ENCODE measurements around the gene PTPN7. TPM values are rescaled to one million over a fixed set of nuclear protein-coding genes. Genes with fewer than 3 reads are reported as not detected.
"Not testable (repeated sequence)": the region's sequence is repeated elsewhere in the genome, so short reads cannot be mapped to it uniquely, and the experiment has no call there.

PTPN7 gene
- polyA plus RNA-seq, 1 of the 3 experiments (the other 2 are of a cell fraction), result not detected

DNA sequence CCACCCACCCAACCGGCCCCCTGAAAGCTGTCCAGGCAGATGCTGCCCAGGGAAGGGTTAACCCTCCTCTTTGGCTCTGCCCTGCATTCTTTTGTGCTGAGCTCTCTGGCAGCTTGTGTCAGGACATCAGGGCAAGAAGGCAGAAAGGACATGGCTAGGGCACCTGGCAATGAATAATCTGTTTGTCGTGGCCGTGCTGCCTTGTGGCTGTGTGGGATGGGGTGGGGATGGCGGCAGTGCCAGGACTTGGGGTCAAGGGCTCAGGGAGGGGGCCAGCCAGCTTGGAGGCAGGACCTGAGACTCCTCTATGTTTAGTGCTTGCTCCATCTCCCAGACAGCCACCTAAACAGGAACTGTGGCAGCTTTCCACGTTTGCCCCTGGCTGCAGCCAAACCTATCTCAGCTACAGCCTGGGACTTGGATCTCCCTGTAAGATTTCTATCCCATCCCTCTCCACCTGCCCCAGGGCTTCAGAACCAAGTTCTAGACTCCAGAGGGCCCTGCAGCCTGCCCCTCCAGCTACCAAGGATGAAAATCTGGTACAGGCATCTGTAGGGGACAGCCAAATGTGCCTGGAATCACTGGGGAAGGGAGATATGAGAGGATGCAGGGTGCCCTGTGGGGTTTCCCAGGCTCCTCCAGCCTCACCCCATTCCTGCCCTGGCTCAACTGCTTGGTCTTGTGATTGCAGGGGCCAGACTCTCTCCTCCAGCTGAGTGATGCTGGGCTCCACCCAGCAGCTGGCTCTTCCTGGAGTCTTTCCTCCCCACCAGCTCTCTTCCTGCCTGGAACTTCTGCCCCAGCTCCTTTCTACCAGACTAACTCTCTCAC, 47.3 kb downstream of the PTPN7 start:
- Histone ChIP-seq H3K9ac (no peak overlapping the region; the same call in 1 of the 2 replicates), H3K9me3 (no peaks in the 10 kb centered on the region), H4K20me1 (ENCODE audit: insufficient read depth) (no peaks in the 10 kb centered on the region), H3K27me3 (ENCODE audit: insufficient read depth) (no peaks in the 10 kb centered on the region), H3K4me2 (peak overlapping the region; percentile 53), H2AFZ (ENCODE audit: low read depth) (peak overlapping the region; percentile 46; the same call in 1 of the 2 replicates), H3K4me3 (ENCODE audit: low read depth in 2 of 2, low read length in 1 of 2) (no peak overlapping the region), H3F3A (replicated peaks; ENCODE audit: insufficient read depth) (no peaks in the 10 kb centered on the region), H3K79me2 (ENCODE audit: insufficient read depth) (no peaks in the 10 kb centered on the region), H3K36me3 (replicated peaks in 1 of 2; ENCODE audit: control insufficient read depth in 1 of 2, insufficient read depth in 2 of 2, low read length in 1 of 2) (no peaks in the 10 kb centered on the region), H3K27ac (ENCODE audit: low read depth in 2 of 2, low read length in 1 of 2) (peak overlapping the region in 1 of 2 experiments; percentile 1; a peak in 1 of 4 replicates), H3K9me2 (no peaks in the 10 kb centered on the region), H3K4me1 (ENCODE audit: control insufficient read depth in 1 of 2, insufficient read depth in 2 of 2, low read depth in 1 of 2, low read length in 1 of 2) (peaks cover 6 to 12% of the 10 kb centered on the region in 2 experiments; a peak in 2 of 4 replicates)
- TF ChIP-seq TAF1 (IDR thresholded peaks at IDR 0.05; ENCODE audit: borderline replicate concordance, low read depth, low read length) (no peak), TCF12 (IDR thresholded peaks at IDR 0.05) (peak; percentile 37; the same call in 1 of the 2 replicates), TEAD4 (IDR thresholded peaks at IDR 0.05; ENCODE audit: borderline replicate concordance, insufficient read depth) (no peak), NFIC (IDR thresholded peaks at IDR 0.05; ENCODE audit: borderline replicate concordance) (peak; percentile 38), ELF1 (IDR thresholded peaks at IDR 0.05) (no peak), YY1 (IDR thresholded peaks at IDR 0.05; ENCODE audit: low read depth) (no peak), FOSL2 (IDR thresholded peaks at IDR 0.05; ENCODE audit: borderline replicate concordance, low read depth) (peak; percentile 5; the same call in 1 of the 2 replicates), PBX3 (IDR thresholded peaks at IDR 0.05) (0 out of 2 replicates have a peak, but pooled peaks have one; percentile 30), RXRA (IDR thresholded peaks at IDR 0.05; ENCODE audit: borderline replicate concordance, low read depth) (0 out of 2 replicates have a peak, but pooled peaks have one; percentile 26)
- ChIA-PET CTCF (interaction anchor here (0.6 to 4.7 kb wide), 10 partner anchors 9 to 113 kb away, joined by 3 to 27 read pairs (median 4); partner anchors contain the start of genes ELF3 and GPR37L1), POLR2A (interaction anchor here (0.5 kb wide), 1 partner anchor 152 kb away, joined by 3 read pairs; no protein-coding TSS in a partner anchor)
- no peak for DNase-seq
- WGBS (ENCODE audit: low lambda C conversion rate), result 52% methylated on average over 2 of the region's 5 CpGs

DNA sequence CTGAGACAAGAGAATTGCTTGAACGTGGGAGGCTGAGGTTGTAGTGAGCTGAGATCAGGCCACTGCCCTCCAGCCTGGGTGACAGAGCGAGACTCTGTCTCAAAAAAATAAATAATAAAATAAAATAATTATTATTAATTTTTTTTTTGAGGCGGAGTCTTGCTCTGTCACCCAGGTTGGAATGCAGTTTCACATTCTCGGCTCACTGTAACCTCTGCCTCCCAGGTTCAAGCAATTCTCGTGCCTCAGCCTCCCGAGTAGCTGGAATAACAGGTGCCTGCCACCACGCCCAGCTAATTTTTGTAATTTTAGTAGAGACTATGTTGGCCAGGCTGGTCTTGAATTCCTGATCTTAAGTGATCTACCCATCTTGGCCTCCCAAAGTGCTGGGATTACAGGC, 48.8 kb downstream of the PTPN7 start:
- H3K36me3 ChIP-seq (replicated peaks in 1 of 2; ENCODE audit: control insufficient read depth in 1 of 2, insufficient read depth in 2 of 2, low read length in 1 of 2); H2AFZ ChIP-seq (ENCODE audit: low read depth); H4K20me1 ChIP-seq (ENCODE audit: insufficient read depth); H3K9ac ChIP-seq; H3K4me2 ChIP-seq; H3K9me2 ChIP-seq; H3K79me2 ChIP-seq (ENCODE audit: insufficient read depth); H3K4me3 ChIP-seq (ENCODE audit: low read depth in 2 of 2, low read length in 1 of 2); H3K27me3 ChIP-seq (ENCODE audit: insufficient read depth); H3K9me3 ChIP-seq; DNase-seq; POLR2A ChIA-PET; H3F3A ChIP-seq (replicated peaks; ENCODE audit: insufficient read depth); H3K27ac ChIP-seq (ENCODE audit: low read depth in 2 of 2, low read length in 1 of 2): not testable (repeated sequence)
- CTCF ChIA-PET, result interaction anchor here (1.8 to 4.7 kb wide), 2 partner anchors 24 to 112 kb away, joined by 5 to 27 read pairs; no protein-coding TSS in a partner anchor
- WGBS (ENCODE audit: low lambda C conversion rate), result 86% methylated on average over 7 of the region's 7 CpGs
- peaks cover 6 to 20% of the 10 kb centered on the region in 2 experiments; a peak in 2 of 4 replicates for H3K4me1 ChIP-seq (ENCODE audit: control insufficient read depth in 1 of 2, insufficient read depth in 2 of 2, low read depth in 1 of 2, low read length in 1 of 2)

GRCh38 chr1:202110977-202111376, 49.4 kb downstream of the PTPN7 start:
- H3K27ac ChIP-seq (ENCODE audit: low read depth in 2 of 2, low read length in 1 of 2), result no peak overlapping the region
- no peak overlapping the region for H3K9ac ChIP-seq
- H3K36me3 ChIP-seq (replicated peaks in 1 of 2; ENCODE audit: control insufficient read depth in 1 of 2, insufficient read depth in 2 of 2, low read length in 1 of 2), result no peaks in the 10 kb centered on the region
- H3K4me2 ChIP-seq, result no peak overlapping the region
- WGBS (ENCODE audit: low lambda C conversion rate), result 90% methylated on average over 3 of the region's 3 CpGs
- no peaks in the 10 kb centered on the region for H3K79me2 ChIP-seq (ENCODE audit: insufficient read depth)
- H2AFZ ChIP-seq (ENCODE audit: low read depth), result no peak overlapping the region
- H3K4me1 ChIP-seq (ENCODE audit: control insufficient read depth in 1 of 2, insufficient read depth in 2 of 2, low read depth in 1 of 2, low read length in 1 of 2), result peaks cover 6 to 20% of the 10 kb centered on the region in 2 experiments; a peak in 2 of 4 replicates
- H3K27me3 ChIP-seq (ENCODE audit: insufficient read depth), result no peaks in the 10 kb centered on the region
- no peaks in the 10 kb centered on the region for H4K20me1 ChIP-seq (ENCODE audit: insufficient read depth)
- DNase-seq, result no peak
- no peaks in the 10 kb centered on the region for H3F3A ChIP-seq (replicated peaks; ENCODE audit: insufficient read depth)
- no peaks in the 10 kb centered on the region for H3K9me2 ChIP-seq
- POLR2A ChIA-PET, result no interaction called here
- no peak overlapping the region for H3K4me3 ChIP-seq (ENCODE audit: low read depth in 2 of 2, low read length in 1 of 2)
- CTCF ChIA-PET, result interaction anchor here (1.0 kb wide), 1 partner anchor 8 kb away, joined by 3 read pairs; no protein-coding TSS in a partner anchor
- TF ChIP-seq, protein P1, sequence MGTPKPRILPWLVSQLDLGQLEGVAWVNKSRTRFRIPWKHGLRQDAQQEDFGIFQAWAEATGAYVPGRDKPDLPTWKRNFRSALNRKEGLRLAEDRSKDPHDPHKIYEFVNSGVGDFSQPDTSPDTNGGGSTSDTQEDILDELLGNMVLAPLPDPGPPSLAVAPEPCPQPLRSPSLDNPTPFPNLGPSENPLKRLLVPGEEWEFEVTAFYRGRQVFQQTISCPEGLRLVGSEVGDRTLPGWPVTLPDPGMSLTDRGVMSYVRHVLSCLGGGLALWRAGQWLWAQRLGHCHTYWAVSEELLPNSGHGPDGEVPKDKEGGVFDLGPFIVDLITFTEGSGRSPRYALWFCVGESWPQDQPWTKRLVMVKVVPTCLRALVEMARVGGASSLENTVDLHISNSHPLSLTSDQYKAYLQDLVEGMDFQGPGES (IDR thresholded peaks at IDR 0.05; ENCODE audit: low read depth, low read length), result no peak
- TF ChIP-seq NRF1 (IDR thresholded peaks at IDR 0.05; ENCODE audit: low read depth, low read length), result no peak
- TF ChIP-seq FOXM1 (IDR thresholded peaks at IDR 0.05; ENCODE audit: low read depth), result no peak
- no peak for TF ChIP-seq FOSL2 (IDR thresholded peaks at IDR 0.05; ENCODE audit: borderline replicate concordance, low read depth)
- no peaks in the 10 kb centered on the region for H3K9me3 ChIP-seq
